Right cardiac atrium (tissue), 5 donors: ENCODE measurements around the gene DCTN4. TPM values are rescaled to one million over a fixed set of nuclear protein-coding genes. Genes with fewer than 3 reads are reported as not detected.

Source experiments
- ATAC-seq, 2 donors: fragments of 200-7000 bp; cut with Tn5 transposase; one replicate each; pipeline versions ENCODE4 v1.8.0 to v1.9.1; 2020; ENCODE audit warnings: moderate library complexity in 2 of 2, mild to moderate bottlenecking in 1 of 2
- DNase-seq, 3 donors: peaks; one replicate each; pipeline ENCODE4 v3.0.0-alpha.2; 2020
- H3K27ac ChIP-seq: one replicate; pipeline ENCODE4 v1.5.1; 2013; ENCODE audit warnings: mild to moderate bottlenecking, low read length, control low read depth, moderate library complexity
- H3K27me3 ChIP-seq: one replicate; pipeline ENCODE4 v1.6.1; 2013; ENCODE audit not compliant: control insufficient read depth, insufficient read depth
- H3K4me1 ChIP-seq: one replicate; pipeline ENCODE4 v1.6.1; 2013; ENCODE audit warnings: low read length; ENCODE audit not compliant: control insufficient read depth, insufficient read depth
- H3K4me3 ChIP-seq: one replicate; pipeline ENCODE4 v1.5.1; 2013; ENCODE audit warnings: low read length, control low read depth
- H3K9me3 ChIP-seq: one replicate; pipeline ENCODE4 v1.6.1; 2013; ENCODE audit warnings: low read length; ENCODE audit not compliant: control insufficient read depth
- WGBS: extraction: QIAGEN DNeasy Blood & Tissue Kit; methylation state at CpG from one replicate; pipeline ENCODE4 v1.1.7; 2013; 5-methylcytosine and 5-hydroxymethylcytosine counted together
- intact Hi-C, 4 donors: fragments of 100-400 bp; cut with DNase I; formaldehyde crosslinking; loops; one replicate each; pipeline versions ENCODE4 v1.11.0 to v1.14.0; 2022 to 2023
- polyA plus RNA-seq: library from polyadenylated mRNA; stranded (reverse); fragments of 200-250 nt; gene quantifications from one replicate; pipeline ENCODE4 v1.2.3, GENCODE V29; 2013
- total RNA-seq, 4 donors: library from RNA; stranded (reverse); fragmentation: NEBNext Ultra II Directional; extraction: Animal tissue kit (Norgen Biotek cat#: 25700); gene quantifications; one replicate each; pipeline ENCODE4 v1.2.1, GENCODE V29; 2021
- donor health status: healthy with polysubstance abuse.
- donor health status: DM: no; HTN: yes; CAD: no.
- donor health status: DM: no; HTN: no; CAD: no.
- donor health status: DM: no; HTN: yes; CAD: no; lungs with severe emphysema.
- donor health status: DM: yes; HTN: yes; CAD: no.

Gene DCTN4
- total and polyA plus RNA-seq, 5 donors = 22.7 to 51.6 (median 44.5) TPM

DNA sequence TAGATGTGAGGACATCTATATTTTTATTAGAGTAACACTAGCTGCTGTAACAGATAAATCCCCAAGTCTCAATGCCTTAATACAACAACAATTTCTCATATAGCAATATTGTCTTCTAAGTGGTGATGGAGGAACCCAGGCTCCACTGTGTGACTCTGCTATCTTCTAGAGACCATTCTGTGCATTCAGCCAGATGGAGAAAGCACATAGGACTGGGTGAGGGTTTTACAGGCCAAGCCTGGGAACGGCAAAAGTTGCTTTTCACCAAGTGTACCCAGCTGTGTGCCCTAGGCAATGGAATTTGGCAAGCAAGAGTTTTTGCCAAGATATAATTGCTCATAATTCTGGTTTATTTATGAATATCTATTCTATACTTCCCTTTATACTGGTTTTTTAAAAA, 69.7 kb downstream of the DCTN4 start:
- Histone ChIP-seq H3K4me3 (no peak overlapping the region), H3K27ac (no peak overlapping the region), H3K4me1 (no peaks in the 10 kb centered on the region), H3K9me3 (no peaks in the 10 kb centered on the region), H3K27me3 (no peaks in the 10 kb centered on the region)
- DNase-seq = no peak
- ATAC-seq = no peak
- intact Hi-C loops = no loop called here
- WGBS = 91% methylated on average over 1 of the region's 1 CpG

DNA sequence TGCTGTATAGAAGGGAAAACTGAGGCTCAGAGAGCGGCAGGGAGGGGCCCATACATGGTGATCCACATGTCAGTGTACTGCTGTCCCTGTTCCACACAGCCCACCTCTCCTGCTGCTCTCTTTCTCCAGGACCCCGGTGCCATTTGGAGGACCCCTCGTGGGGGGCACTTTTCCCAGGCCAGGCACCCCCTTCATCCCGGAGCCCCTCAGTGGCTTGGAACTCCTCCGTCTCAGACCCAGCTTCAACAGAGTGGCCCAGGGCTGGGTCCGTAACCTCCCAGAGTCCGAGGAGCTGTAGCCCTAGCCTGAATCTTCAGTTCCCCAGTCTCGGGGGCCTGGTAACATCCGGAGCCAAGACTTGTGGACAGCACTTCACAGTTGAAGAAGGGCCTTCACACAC, 82.2 kb downstream of the DCTN4 start:
- Histone ChIP-seq H3K27ac (no peak overlapping the region), H3K27me3 (no peaks in the 10 kb centered on the region), H3K4me3 (no peak overlapping the region), H3K9me3 (no peaks in the 10 kb centered on the region), H3K4me1 (peaks cover 10% of the 10 kb centered on the region)
- ATAC-seq = no peak
- intact Hi-C loops = loop anchor here in 1 of 4 donors (10.0 kb wide), 1 partner anchor 222 kb away; no protein-coding TSS in a partner anchor
- WGBS = 95% methylated on average over 9 of the region's 9 CpGs
- DNase-seq = peak in 1 of 3 donors; percentile 50

DNA sequence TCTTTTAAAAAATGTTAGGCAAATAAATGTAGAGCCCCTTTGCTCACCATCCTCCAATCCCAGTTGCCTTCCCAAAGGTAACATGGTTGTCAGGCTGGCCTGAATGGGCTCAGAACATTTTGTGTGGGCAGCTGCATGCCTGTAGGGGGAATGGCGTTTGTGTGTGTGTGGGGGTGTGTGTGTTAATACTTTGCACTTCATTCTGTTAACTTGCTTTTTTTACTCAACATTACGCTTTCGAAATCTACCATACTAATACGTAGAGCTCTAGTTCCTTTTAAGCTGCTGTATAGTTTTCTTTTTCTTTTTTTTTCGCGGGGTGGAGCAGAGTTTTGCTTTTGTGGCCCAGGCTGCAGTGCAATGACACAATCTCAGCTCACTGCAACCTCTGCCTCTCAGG, 83.7 kb downstream of the DCTN4 start:
- H3K27me3 ChIP-seq = no peaks in the 10 kb centered on the region
- no peak for DNase-seq
- H3K4me3 ChIP-seq = no peak overlapping the region
- H3K9me3 ChIP-seq = no peaks in the 10 kb centered on the region
- intact Hi-C loops = loop anchor here in 1 of 4 donors (10.0 kb wide), 1 partner anchor 220 kb away; no protein-coding TSS in a partner anchor
- H3K27ac ChIP-seq = peak overlapping the region; percentile 56
- peaks cover 10% of the 10 kb centered on the region for H3K4me1 ChIP-seq
- 82% methylated on average over 6 of the region's 6 CpGs for WGBS
- no peak for ATAC-seq

DNA sequence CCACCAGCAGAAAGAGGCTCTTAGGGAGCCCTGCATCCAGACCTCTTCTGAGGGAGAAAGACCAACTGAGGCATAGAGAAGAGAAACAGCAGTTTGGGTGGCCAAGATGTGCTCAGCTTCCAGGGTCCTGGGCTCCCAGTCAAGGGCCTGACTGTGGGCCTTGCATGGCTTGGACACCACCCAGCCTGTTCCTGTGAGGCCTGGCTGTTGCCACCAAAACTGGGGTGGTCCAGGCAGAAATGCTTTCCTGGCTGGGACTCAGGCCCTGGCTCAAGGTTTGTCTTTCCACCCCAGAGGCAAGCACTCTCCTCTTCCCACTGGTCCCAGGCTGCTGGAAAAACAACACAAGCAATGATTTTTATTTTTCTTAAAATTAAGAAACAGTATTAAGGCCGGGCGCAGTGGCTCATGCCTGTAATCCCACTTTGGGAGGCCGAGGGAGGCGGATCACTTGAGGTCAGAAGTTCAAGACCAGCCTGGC, 84.4 kb downstream of the DCTN4 start:
- H3K27me3 ChIP-seq = no peaks in the 10 kb centered on the region
- H3K9me3 ChIP-seq = no peaks in the 10 kb centered on the region
- H3K4me1 ChIP-seq = peaks cover 10% of the 10 kb centered on the region
- intact Hi-C loops = loop anchor here in 1 of 4 donors (5.0 to 10.0 kb wide), 2 partner anchors 112 to 220 kb away; no protein-coding TSS in a partner anchor
- DNase-seq (peak; percentile 81 to 95 (median 92)), ATAC-seq (peak; percentile 39 to 77)
- H3K4me3 ChIP-seq = no peak overlapping the region
- H3K27ac ChIP-seq = peak overlapping the region; percentile 60
- 60% methylated on average over 4 of the region's 4 CpGs for WGBS

DNA sequence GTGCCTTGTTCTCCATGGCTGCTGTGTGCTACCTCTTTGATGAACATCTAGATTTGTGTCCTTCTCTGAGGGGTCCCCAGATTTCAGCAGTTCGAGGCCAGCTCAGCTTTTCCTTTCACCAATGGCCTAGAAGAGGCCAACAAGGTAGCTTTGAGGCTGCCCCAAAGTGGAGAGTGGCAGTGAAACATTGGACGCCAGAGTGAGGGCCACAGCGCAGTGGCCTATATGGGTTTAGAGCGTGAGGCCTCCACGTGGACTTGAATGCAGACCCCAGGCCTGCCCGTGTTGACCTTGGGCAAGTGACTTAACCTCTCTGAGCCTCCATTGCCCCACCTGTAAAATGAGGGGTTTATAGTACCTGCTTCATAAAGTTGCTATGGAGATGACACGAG, 85.9 kb downstream of the DCTN4 start:
- no peaks in the 10 kb centered on the region for H3K9me3 ChIP-seq
- intact Hi-C loops = loop anchor here in 1 of 4 donors (5.0 to 10.0 kb wide), 2 partner anchors 111 to 218 kb away; no protein-coding TSS in a partner anchor
- H3K4me3 ChIP-seq = peak overlapping the region; percentile 51
- no peak for DNase-seq
- H3K4me1 ChIP-seq = peaks cover 10% of the 10 kb centered on the region
- H3K27me3 ChIP-seq = no peaks in the 10 kb centered on the region
- ATAC-seq = no peak
- 82% methylated on average over 7 of the region's 7 CpGs for WGBS
- H3K27ac ChIP-seq = no peak overlapping the region

DNA sequence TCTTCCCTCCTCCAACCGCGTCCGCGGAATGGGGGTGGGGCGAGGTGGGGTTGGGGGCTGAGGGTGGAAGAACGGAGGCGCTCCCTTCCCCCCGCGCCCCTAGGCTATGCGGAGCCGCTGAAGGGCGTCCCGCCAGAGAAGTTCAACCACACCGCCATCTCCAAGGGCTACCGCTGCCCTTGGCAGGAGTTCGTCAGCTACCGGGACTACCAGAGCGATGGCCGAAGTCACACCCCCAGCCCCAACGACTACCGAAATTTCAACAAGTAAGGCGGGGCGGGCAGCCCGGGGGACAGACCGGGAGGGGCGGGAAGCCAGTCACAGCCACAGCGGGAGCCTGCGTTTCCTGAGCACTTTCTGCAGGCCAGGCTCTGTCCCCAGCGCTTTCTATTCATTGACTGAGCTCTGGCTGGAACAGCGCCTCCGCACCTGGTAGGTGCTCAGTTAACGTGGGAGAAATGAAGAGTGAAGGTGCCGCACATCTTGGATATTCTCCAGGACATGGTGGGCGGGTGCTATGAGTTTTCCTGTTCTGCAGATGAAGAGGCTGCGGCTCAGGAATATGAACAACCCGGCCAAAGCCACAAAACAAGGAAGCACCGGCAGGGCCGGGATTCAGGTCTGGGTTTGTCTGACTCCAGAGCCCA, 86.5 kb downstream of the DCTN4 start:
- Histone ChIP-seq H3K27me3 (no peaks in the 10 kb centered on the region), H3K9me3 (no peaks in the 10 kb centered on the region), H3K4me1 (peaks cover 10% of the 10 kb centered on the region), H3K4me3 (peak overlapping the region; percentile 51), H3K27ac (no peak overlapping the region)
- DNase-seq (peak; percentile 69 to 87 (median 85)), ATAC-seq (peak; percentile 44 to 60)
- WGBS = 4% methylated on average over 38 of the region's 38 CpGs
- intact Hi-C loops = loop anchor here in 1 of 4 donors (5.0 to 10.0 kb wide), 2 partner anchors 110 to 218 kb away; no protein-coding TSS in a partner anchor

DNA sequence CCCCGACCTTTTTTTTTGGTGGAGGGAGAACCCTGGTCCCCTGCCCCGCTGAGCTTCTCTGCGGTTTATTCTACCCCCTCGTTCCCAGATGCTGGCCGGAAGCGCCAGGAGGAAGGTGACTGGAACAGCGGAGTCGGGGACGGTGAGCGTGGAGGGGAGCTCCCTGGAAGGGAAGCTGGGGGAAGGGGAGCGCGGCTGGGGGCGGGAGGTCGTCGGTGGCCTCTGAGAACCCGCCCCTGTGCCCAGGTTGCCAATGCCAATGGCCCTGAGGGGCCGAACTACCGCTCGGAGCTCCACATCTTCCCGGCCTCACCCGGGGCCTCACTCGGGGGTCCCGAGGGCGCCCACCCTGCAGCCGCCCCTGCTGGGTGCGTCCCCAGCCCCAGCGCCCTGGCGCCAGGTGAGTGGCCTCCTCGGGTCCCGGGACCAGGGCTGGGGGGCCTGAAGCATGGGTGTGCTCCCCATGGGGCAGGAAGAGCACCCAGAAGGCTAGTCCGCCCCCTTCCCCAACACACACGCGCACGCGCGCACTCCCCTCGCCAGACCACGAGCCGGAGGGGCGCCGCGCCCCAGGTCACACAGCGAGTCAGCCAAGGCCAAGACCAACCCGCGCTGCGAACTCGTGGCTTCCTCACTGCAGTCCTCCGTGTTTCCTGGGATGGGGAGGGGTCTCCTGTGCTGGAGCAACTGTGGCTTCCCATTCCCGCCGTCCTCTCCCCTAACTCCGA, 87.1 kb downstream of the DCTN4 start:
- peaks cover 10% of the 10 kb centered on the region for H3K4me1 ChIP-seq
- ATAC-seq = peak; percentile 1 to 43

DNA sequence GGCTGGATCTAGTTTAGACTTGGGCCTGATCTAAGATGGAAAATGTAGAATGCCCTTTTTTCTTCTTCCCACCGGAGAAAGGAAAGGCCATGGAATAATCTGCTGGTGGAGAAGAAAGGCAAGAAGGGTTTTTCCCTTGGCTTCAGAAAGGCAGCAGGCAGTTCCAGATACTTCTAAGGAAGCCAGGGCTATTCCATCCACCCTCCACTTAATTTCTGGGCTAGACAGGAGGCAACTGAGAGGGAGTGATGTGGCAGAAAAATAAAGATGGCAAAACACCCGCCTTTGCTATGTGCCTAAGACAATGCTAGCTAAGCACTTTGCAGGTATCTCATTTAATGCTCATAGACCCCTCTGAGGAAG, 87.9 kb downstream of the DCTN4 start:
- intact Hi-C loops = loop anchor here in 1 of 4 donors (5.0 to 10.0 kb wide), 2 partner anchors 109 to 216 kb away; no protein-coding TSS in a partner anchor
- DNase-seq (no peak), ATAC-seq (no peak)
- Histone ChIP-seq H3K4me3 (peak overlapping the region; percentile 51), H3K27me3 (no peaks in the 10 kb centered on the region), H3K9me3 (no peaks in the 10 kb centered on the region), H3K4me1 (peaks cover 10% of the 10 kb centered on the region), H3K27ac (no peak overlapping the region)
- WGBS = 44% methylated on average over 2 of the region's 2 CpGs

More for the DNA sequence above, 87.1 kb downstream of the DCTN4 start:
- Histone ChIP-seq H3K9me3 (no peaks in the 10 kb centered on the region), H3K27me3 (no peaks in the 10 kb centered on the region), H3K4me3 (peak overlapping the region; percentile 51), H3K27ac (no peak overlapping the region)
- WGBS = 3% methylated on average over 51 of the region's 51 CpGs
- intact Hi-C loops = loop anchor here in 1 of 4 donors (5.0 to 10.0 kb wide), 2 partner anchors 109 to 217 kb away; no protein-coding TSS in a partner anchor
- peak; percentile 41 to 78 (median 70) for DNase-seq

DNA sequence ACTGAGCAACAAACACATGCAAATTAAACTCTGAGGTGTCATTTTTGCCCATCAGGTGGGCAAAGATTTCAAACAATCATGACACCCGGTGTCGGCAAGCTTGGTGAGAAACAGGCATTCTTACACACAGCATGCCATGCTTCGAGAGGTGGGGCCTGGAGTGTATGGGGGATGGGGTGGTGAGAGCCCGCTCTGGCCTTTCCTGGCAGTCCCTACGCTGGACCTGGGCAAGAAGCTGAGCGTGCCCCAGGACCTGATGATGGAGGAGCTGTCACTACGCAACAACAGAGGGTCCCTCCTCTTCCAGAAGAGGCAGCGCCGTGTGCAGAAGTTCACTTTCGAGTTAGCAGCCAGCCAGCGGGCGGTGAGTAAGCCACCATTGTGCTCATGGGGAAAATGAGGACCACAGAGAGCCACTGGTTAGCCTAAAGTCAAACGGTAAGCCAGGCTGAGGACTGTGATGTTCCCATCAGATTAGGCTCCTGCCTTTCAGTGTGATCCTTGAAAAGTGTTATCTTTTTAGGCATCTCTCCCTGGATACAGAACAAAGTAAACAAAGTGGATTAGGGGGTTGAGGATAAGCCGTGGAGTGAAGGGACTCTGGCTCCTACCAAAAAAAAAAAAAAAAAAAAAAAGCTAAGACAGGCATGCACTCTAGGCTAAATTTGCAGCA, 88.4 kb downstream of the DCTN4 start:
- intact Hi-C loops = loop anchor here in 1 of 4 donors (5.0 to 10.0 kb wide), 2 partner anchors 108 to 216 kb away; no protein-coding TSS in a partner anchor
- Histone ChIP-seq H3K27me3 (no peaks in the 10 kb centered on the region), H3K27ac (no peak overlapping the region), H3K9me3 (no peaks in the 10 kb centered on the region), H3K4me1 (peaks cover 10% of the 10 kb centered on the region), H3K4me3 (no peak overlapping the region)
- 86% methylated on average over 14 of the region's 14 CpGs for WGBS
- ATAC-seq (no peak), DNase-seq (no peak)

DNA sequence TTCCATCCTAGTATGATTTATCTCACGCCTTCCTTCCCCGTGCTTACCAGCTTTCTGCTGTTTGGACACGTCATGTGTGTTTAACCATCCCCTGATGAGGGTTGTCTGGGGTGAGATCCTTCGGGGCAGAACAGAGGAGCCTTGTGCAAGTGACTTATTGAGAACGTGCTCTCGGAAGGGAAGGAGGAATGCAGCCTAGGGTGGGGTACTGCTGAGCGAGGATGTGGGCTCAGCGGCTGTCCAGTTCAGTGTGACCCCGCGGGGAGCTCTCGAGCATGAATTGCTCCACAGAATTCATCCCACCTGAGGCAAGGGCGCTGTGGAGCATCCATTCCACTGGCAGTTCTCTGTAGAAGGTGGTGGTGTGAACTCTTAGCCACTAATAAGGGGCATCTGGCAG, 93.8 kb downstream of the DCTN4 start:
- H3K9me3 ChIP-seq = no peaks in the 10 kb centered on the region
- H3K27me3 ChIP-seq = no peaks in the 10 kb centered on the region
- 74% methylated on average over 12 of the region's 12 CpGs for WGBS
- H3K4me3 ChIP-seq = no peak overlapping the region
- no peak overlapping the region for H3K27ac ChIP-seq
- H3K4me1 ChIP-seq = peaks cover 1% of the 10 kb centered on the region
- ATAC-seq (no peak), DNase-seq (no peak)
- intact Hi-C loops = no loop called here
